PC-9 (cell line): ENCODE results near the gene CLEC5A. TPM values are rescaled to one million over a fixed set of nuclear protein-coding genes. Genes with fewer than 3 reads are reported as not detected.
A peak's percentile ranks its signal among the peaks of the same experiment; 100 is the strongest.

Source experiments
- BruUV-seq: library from RNA; stranded (reverse); fragments of 400-500 nt; replicated peaks from 2 replicates; lab custom pipeline; 2021; lab: Mats Ljungman, UMichigan
- CTCF ChIA-PET: fragments of 300-600 bp; sonication (Branson Sonifier 250); formaldehyde crosslinking; loops from one replicate; lab custom pipeline; 2022; ENCODE audit warnings: antibody characterized with exemption; lab: Charles Lee
- POLR2A ChIA-PET: fragments of 300-600 bp; sonication (Branson Sonifier 250); formaldehyde crosslinking; loops from one replicate; lab custom pipeline; 2022; ENCODE audit warnings: antibody characterized with exemption; ENCODE audit not compliant: unreplicated experiment; lab: Charles Lee
- DNase-seq, 2 experiments: peaks; one replicate each; pipeline versions ENCODE4 v3.0.0 to v3.0.0-alpha.2; 2015 to 2022; ENCODE audit warnings: mixed read lengths in 1 of 2
- H2AFZ ChIP-seq: fragments of 200-600 bp; sonication (generic); 2 replicates; pipeline ENCODE4 v1.8.1; 2017; ENCODE audit warnings: antibody characterized with exemption
- H3F3A ChIP-seq: fragments of 200-600 bp; sonication (generic); 2 replicates; pipeline ENCODE4 v1.8.1; 2017; ENCODE audit warnings: antibody characterized with exemption, mild to moderate bottlenecking, low read depth; ENCODE audit not compliant: insufficient read depth
- H3K27ac ChIP-seq: fragments of 200-600 bp; sonication (generic); 2 replicates; pipeline ENCODE4 v1.6.1; 2016; ENCODE audit warnings: mixed run types
- H3K27me3 ChIP-seq: fragments of 200-600 bp; sonication (generic); 2 replicates; pipeline ENCODE4 v1.6.1; 2016; ENCODE audit warnings: low read depth, mixed run types; ENCODE audit not compliant: insufficient read depth
- H3K36me3 ChIP-seq: fragments of 200-600 bp; sonication (generic); 2 replicates; pipeline ENCODE4 v1.6.1; 2016; ENCODE audit warnings: low read depth, mixed run types
- H3K4me1 ChIP-seq: fragments of 200-600 bp; sonication (generic); replicated peaks from 2 replicates; pipeline ENCODE4 v1.6.1; 2016; ENCODE audit warnings: mixed run types; ENCODE audit not compliant: insufficient read depth
- H3K4me2 ChIP-seq: fragments of 200-600 bp; sonication (generic); 2 replicates; pipeline ENCODE4 v1.6.1; 2017; ENCODE audit warnings: mixed run types
- H3K4me3 ChIP-seq: fragments of 200-600 bp; sonication (generic); 2 replicates; pipeline ENCODE4 v1.6.1; 2016; ENCODE audit warnings: mixed run types
- H3K79me2 ChIP-seq: fragments of 200-600 bp; sonication (generic); 2 replicates; pipeline ENCODE4 v1.6.1; 2017; ENCODE audit warnings: low read depth, mixed run types
- H3K9me2 ChIP-seq: fragments of 200-600 bp; sonication (generic); 2 replicates; pipeline ENCODE4 v1.8.1; 2017; ENCODE audit warnings: mild to moderate bottlenecking; ENCODE audit not compliant: insufficient read depth
- H3K9me3 ChIP-seq: fragments of 200-600 bp; sonication (generic); 2 replicates; pipeline ENCODE4 v1.8.1; 2016; ENCODE audit warnings: low read depth; ENCODE audit not compliant: insufficient read depth
- H4K20me1 ChIP-seq: fragments of 200-600 bp; sonication (generic); 2 replicates; pipeline ENCODE4 v1.8.1; 2017; ENCODE audit not compliant: insufficient read depth
- EZH2 ChIP-seq: fragments of 200-600 bp; sonication (generic); IDR thresholded peaks from 2 replicates; pipeline ENCODE4 v1.8.0; 2017; ENCODE audit warnings: antibody characterized with exemption, low read depth
- intact Hi-C: fragments of 100-400 bp; cut with micrococcal nuclease; formaldehyde crosslinking; loops from one replicate; pipeline ENCODE4 v1.10.0; 2022; ENCODE audit not compliant: unreplicated experiment
- total RNA-seq: library from RNA; stranded (reverse); gene quantifications from 2 replicates; pipeline ENCODE4 v1.2.3, GENCODE V29; 2021
- TF ChIP-seq, protein P1 (sequence below): fragments of 200-600 bp; sonication (generic); conservative IDR thresholded peaks from 2 replicates; pipeline ENCODE4 v1.6.1; 2017; ENCODE audit warnings: mixed run types, antibody characterized with exemption, mild to moderate bottlenecking, moderate library complexity

Gene CLEC5A
- total RNA-seq, 1 experiment from 2014 or later = not detected

DNA sequence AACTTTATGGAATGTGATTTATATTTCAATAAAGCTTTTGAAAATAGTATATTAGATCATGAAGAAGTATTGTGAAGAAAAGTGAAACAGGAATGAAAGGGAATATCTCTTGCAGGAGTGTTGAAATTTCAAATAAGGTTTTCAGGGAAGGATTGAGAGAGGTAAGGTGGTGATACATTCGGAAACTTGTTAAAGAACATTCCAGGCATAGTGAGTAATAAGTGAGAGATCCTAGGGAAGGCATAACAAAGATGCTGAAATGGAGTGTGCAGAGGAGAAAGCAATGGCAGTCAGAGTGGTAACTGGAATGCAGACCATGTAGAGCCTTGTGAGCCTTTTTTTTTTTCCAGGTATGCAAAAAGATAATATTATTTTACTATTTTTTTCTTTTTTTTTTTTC is 26.5 kb downstream of the CLEC5A start:
- BruUV-seq = no TSS peak
- H3K9me3 ChIP-seq = no peaks in the 10 kb centered on the region
- no peaks in the 10 kb centered on the region for H4K20me1 ChIP-seq
- POLR2A ChIA-PET = no interaction called here
- no peaks in the 10 kb centered on the region for H3K9me2 ChIP-seq
- H3K4me2 ChIP-seq = no peak overlapping the region
- DNase-seq = peak in 1 of 2 experiments; percentile 67
- H3K4me1 ChIP-seq = 0 out of 2 replicates have a peak, but pooled peaks cover 2% of the 10 kb centered on the region
- no peaks in the 10 kb centered on the region for H3F3A ChIP-seq
- H3K79me2 ChIP-seq = no peaks in the 10 kb centered on the region
- H3K36me3 ChIP-seq = no peaks in the 10 kb centered on the region
- no peak overlapping the region for H3K27ac ChIP-seq
- no peaks in the 10 kb centered on the region for H3K27me3 ChIP-seq
- CTCF ChIA-PET = no interaction called here
- intact Hi-C loops = no loop called here
- H2AFZ ChIP-seq = no peak overlapping the region
- no peak overlapping the region for H3K4me3 ChIP-seq
- TF ChIP-seq EZH2 = no peak
- TF ChIP-seq, protein P1, sequence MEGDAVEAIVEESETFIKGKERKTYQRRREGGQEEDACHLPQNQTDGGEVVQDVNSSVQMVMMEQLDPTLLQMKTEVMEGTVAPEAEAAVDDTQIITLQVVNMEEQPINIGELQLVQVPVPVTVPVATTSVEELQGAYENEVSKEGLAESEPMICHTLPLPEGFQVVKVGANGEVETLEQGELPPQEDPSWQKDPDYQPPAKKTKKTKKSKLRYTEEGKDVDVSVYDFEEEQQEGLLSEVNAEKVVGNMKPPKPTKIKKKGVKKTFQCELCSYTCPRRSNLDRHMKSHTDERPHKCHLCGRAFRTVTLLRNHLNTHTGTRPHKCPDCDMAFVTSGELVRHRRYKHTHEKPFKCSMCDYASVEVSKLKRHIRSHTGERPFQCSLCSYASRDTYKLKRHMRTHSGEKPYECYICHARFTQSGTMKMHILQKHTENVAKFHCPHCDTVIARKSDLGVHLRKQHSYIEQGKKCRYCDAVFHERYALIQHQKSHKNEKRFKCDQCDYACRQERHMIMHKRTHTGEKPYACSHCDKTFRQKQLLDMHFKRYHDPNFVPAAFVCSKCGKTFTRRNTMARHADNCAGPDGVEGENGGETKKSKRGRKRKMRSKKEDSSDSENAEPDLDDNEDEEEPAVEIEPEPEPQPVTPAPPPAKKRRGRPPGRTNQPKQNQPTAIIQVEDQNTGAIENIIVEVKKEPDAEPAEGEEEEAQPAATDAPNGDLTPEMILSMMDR = no peak

GRCh38 chr7:141916099-141916498 is 30.7 kb downstream of the CLEC5A start, which contains the start of gene OR9A4:
OR9A4 (plus strand) TSS chr7:141916399; CDS start chr7:141918876, 2,477 bp downstream.
- Histone ChIP-seq H3K4me3 (no peak within 1 kb of the TSS), H3K4me1 (0 out of 2 replicates have a peak, but pooled peaks cover 3% of the 10 kb centered on the region), H3F3A (no peaks in the 10 kb centered on the region), H3K79me2 (no peaks in the 10 kb centered on the region), H3K36me3 (no peaks in the 10 kb centered on the region), H3K9me2 (no peaks in the 10 kb centered on the region), H3K9me3 (no peaks in the 10 kb centered on the region), H4K20me1 (no peaks in the 10 kb centered on the region), H3K4me2 (no peak within 1 kb of the TSS), H3K27me3 (no peaks in the 10 kb centered on the region), H2AFZ (no peak within 1 kb of the TSS), H3K27ac (no peak within 1 kb of the TSS)
- intact Hi-C loops = no loop called here
- no TSS peak for BruUV-seq
- DNase-seq = no peak
- CTCF ChIA-PET = no interaction called here
- POLR2A ChIA-PET = no interaction called here
- no peak for TF ChIP-seq EZH2
- TF ChIP-seq, protein P1 = no peak

DNA sequence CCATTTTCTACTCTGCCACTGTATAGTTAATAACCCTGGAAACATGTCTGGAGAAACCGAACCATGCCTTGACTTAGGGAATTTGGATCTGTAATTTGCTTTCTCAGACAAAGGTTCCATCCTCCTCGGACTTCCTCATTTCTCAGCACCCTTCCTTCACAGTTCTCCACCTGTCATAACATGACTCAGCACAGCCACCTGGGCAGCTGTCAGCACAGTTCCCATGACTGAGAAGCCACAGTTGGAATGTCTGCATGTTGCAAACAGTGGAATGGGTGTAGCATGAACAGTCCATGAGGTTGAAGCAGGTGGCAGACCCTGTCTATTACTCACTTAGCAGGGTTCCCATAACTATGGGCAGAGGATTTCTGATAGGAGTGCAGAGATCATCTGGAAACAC is 31.2 kb downstream of the CLEC5A start:
- no peaks in the 10 kb centered on the region for H3K9me3 ChIP-seq
- no peak overlapping the region for H2AFZ ChIP-seq
- ChIA-PET POLR2A (no interaction called here), CTCF (no interaction called here)
- no TSS peak for BruUV-seq
- no peaks in the 10 kb centered on the region for H3K9me2 ChIP-seq
- no peak overlapping the region for H3K4me2 ChIP-seq
- H4K20me1 ChIP-seq = no peaks in the 10 kb centered on the region
- no peaks in the 10 kb centered on the region for H3K27me3 ChIP-seq
- no peak for TF ChIP-seq EZH2
- TF ChIP-seq, protein P1 = no peak
- 0 out of 2 replicates have a peak, but pooled peaks cover 3% of the 10 kb centered on the region for H3K4me1 ChIP-seq
- no peak overlapping the region for H3K27ac ChIP-seq
- DNase-seq = peak; percentile 52 to 87
- no peaks in the 10 kb centered on the region for H3K36me3 ChIP-seq
- H3K4me3 ChIP-seq = no peak overlapping the region
- no peaks in the 10 kb centered on the region for H3K79me2 ChIP-seq
- intact Hi-C loops = no loop called here
- no peaks in the 10 kb centered on the region for H3F3A ChIP-seq
